SK-N-SH (cell line): ENCODE data around the gene TRIP4. TPM values are rescaled to one million over a fixed set of nuclear protein-coding genes. Genes with fewer than 3 reads are reported as not detected.
"Not testable (repeated sequence)": the region's sequence is repeated elsewhere in the genome, so short reads cannot be mapped to it uniquely, and the experiment has no call there.

Experiments used
- CTCF ChIA-PET: fragments of 300-600, 350-600 bp; formaldehyde crosslinking; extraction: SDS; loops from one replicate; lab custom pipeline; 2021; lab: Yijun Ruan, JAX
- POLR2A ChIA-PET: fragments of 350-600 bp; sonication (Branson Sonifier 250); formaldehyde crosslinking; extraction: SDS; loops from one replicate; lab custom pipeline; 2020; ENCODE audit warnings: antibody characterized with exemption, inconsistent platforms; lab: Yijun Ruan, JAX
- DNase-seq: peaks from one replicate; pipeline ENCODE4 v3.0.0; 2012
- H2AFZ ChIP-seq: fragments of 200-600 bp; sonication (generic); 2 replicates; pipeline ENCODE4 v1.8.1; 2016; ENCODE audit warnings: antibody characterized with exemption, mild to moderate bottlenecking, low read depth
- H3F3A ChIP-seq: fragments of 200-600 bp; sonication (generic); replicated peaks from 2 replicates; pipeline ENCODE3; 2016; ENCODE audit warnings: antibody characterized with exemption, mild to moderate bottlenecking; ENCODE audit not compliant: insufficient read depth
- H3K27ac ChIP-seq, 2 experiments: fragments of 200-500 bp in 1 of 2; fragments of 200-600 bp in 1 of 2; sonication (Bioruptor generic) in 1 of 2; sonication (generic), shearing (Covaris generic) in 1 of 2; 2 replicates each; pipeline versions ENCODE4 v1.5.1 to v1.6.1; 2014 to 2016; ENCODE audit warnings: low read depth in 2 of 2, inconsistent platforms in 1 of 2, low read length in 1 of 2, mild to moderate bottlenecking in 1 of 2, mixed read lengths in 1 of 2
- H3K27me3 ChIP-seq: fragments of 200-600 bp; sonication (generic), shearing (Covaris generic); 2 replicates; pipeline ENCODE4 v1.6.1; 2016; ENCODE audit warnings: mixed run types; ENCODE audit not compliant: insufficient read depth
- H3K36me3 ChIP-seq, 2 experiments: fragments of 200-500 bp in 1 of 2; fragments of 200-600 bp in 1 of 2; sonication (Bioruptor generic) in 1 of 2; sonication (generic) in 1 of 2; replicated peaks in 1 of 2; 2 replicates each; pipeline versions ENCODE3 to v1.5.1; 2014 to 2016; ENCODE audit warnings: low read length in 1 of 2, mild to moderate bottlenecking in 1 of 2; ENCODE audit not compliant: insufficient read depth in 2 of 2, control insufficient read depth in 1 of 2
- H3K4me1 ChIP-seq, 2 experiments: fragments of 200-500 bp in 1 of 2; fragments of 200-600 bp in 1 of 2; sonication (Bioruptor generic) in 1 of 2; sonication (generic), shearing (Covaris generic) in 1 of 2; 2 replicates each; pipeline versions ENCODE4 v1.5.1 to v1.6.1; 2014 to 2016; ENCODE audit warnings: low read depth in 1 of 2, low read length in 1 of 2, mixed run types in 1 of 2; ENCODE audit not compliant: insufficient read depth in 2 of 2, control insufficient read depth in 1 of 2
- H3K4me2 ChIP-seq: fragments of 200-600 bp; sonication (generic), shearing (Covaris generic); 2 replicates; pipeline ENCODE4 v1.6.1; 2017; ENCODE audit warnings: mixed run types
- H3K4me3 ChIP-seq, 2 experiments: fragments of 200-500 bp in 1 of 2; fragments of 200-600 bp in 1 of 2; sonication (Bioruptor generic) in 1 of 2; sonication (generic), shearing (Covaris generic) in 1 of 2; 2 replicates each; pipeline versions ENCODE4 v1.5.1 to v1.8.1; 2014 to 2016; ENCODE audit warnings: low read depth in 2 of 2, inconsistent platforms in 1 of 2, low read length in 1 of 2, mild to moderate bottlenecking in 1 of 2, mixed read lengths in 1 of 2, moderate library complexity in 1 of 2
- H3K79me2 ChIP-seq: fragments of 200-600 bp; sonication (generic); 2 replicates; pipeline ENCODE4 v1.8.1; 2017; ENCODE audit warnings: mild to moderate bottlenecking; ENCODE audit not compliant: insufficient read depth
- H3K9ac ChIP-seq: fragments of 200-600 bp; sonication (generic); 2 replicates; pipeline ENCODE4 v1.6.1; 2017; ENCODE audit warnings: mixed run types
- H3K9me2 ChIP-seq: fragments of 200-600 bp; sonication (generic); 2 replicates; pipeline ENCODE4 v1.6.1; 2017; ENCODE audit warnings: mixed run types
- H3K9me3 ChIP-seq: fragments of 200-600 bp; sonication (generic); 2 replicates; pipeline ENCODE4 v1.6.1; 2017; ENCODE audit warnings: mixed run types, mild to moderate bottlenecking, moderate library complexity
- H4K20me1 ChIP-seq: fragments of 200-600 bp; sonication (generic); 2 replicates; pipeline ENCODE4 v1.6.1; 2017; ENCODE audit warnings: mild to moderate bottlenecking, mixed run types; ENCODE audit not compliant: insufficient read depth
- CTCF ChIP-seq: fragments of 200-600 bp; sonication (generic); IDR thresholded peaks from 2 replicates; pipeline ENCODE4 v1.6.1; 2017; ENCODE audit warnings: antibody characterized with exemption, mild to moderate bottlenecking, moderate library complexity
- EP300 ChIP-seq, 2 experiments: IDR thresholded peaks; 2 replicates each; pipeline versions ENCODE4 v1.4.0 to v1.6.1; 2012; ENCODE audit warnings: borderline replicate concordance in 1 of 2, low read depth in 1 of 2, low read length in 1 of 2
- EZH2phosphoT487 ChIP-seq: fragments of 200-600 bp; sonication (generic); IDR thresholded peaks from 2 replicates; pipeline ENCODE4 v1.6.1; 2017; ENCODE audit warnings: low read depth, mixed run types, mild to moderate bottlenecking, antibody characterized with exemption, moderate library complexity, borderline replicate concordance
- MEF2A ChIP-seq: IDR thresholded peaks from 2 replicates; pipeline ENCODE4 v1.4.0; 2012; ENCODE audit warnings: low read depth, borderline replicate concordance
- PBX3 ChIP-seq: IDR thresholded peaks from 2 replicates; pipeline ENCODE4; 2012
- POLR2AphosphoS5 ChIP-seq: IDR thresholded peaks from 2 replicates; pipeline ENCODE4 v1.6.1; 2012; ENCODE audit warnings: low read depth, low read length
- SMC3 ChIP-seq: IDR thresholded peaks from 2 replicates; pipeline ENCODE4 v1.6.1; 2012; ENCODE audit warnings: low read depth, low read length, improper control_type of control experiment
- TEAD4 ChIP-seq: IDR thresholded peaks from 2 replicates; pipeline ENCODE4 v1.4.0; 2012; ENCODE audit warnings: mild to moderate bottlenecking, borderline replicate concordance; ENCODE audit not compliant: insufficient read depth
- WGBS: methylation state at CpG from one replicate; pipeline ENCODE4 v1.1.6; 2017; ENCODE audit warnings: low lambda C conversion rate; 5-methylcytosine and 5-hydroxymethylcytosine counted together
- polyA plus RNA-seq, 3 experiments: library from polyadenylated mRNA; depleted of rRNA; stranded (reverse); fragments of >200 nt; gene quantifications; 2 replicates each; pipeline ENCODE4 v1.2.3, GENCODE V29; 2012
- TF ChIP-seq, protein P1 (sequence below): IDR thresholded peaks from 2 replicates; pipeline ENCODE4 v1.4.0; 2012; ENCODE audit warnings: low read depth, borderline replicate concordance
- TF ChIP-seq, protein P2 (sequence below): fragments of 150-350 bp; IDR thresholded peaks from 2 replicates; pipeline ENCODE4 v1.6.1; 2017; ENCODE audit warnings: antibody characterized with exemption, low read length, low read depth, borderline replicate concordance

Gene TRIP4
- polyA plus RNA-seq, 1 of the 3 experiments (the other 2 are of a cell fraction): 14.5 TPM

GRCh38 chr15:64344651-64345294, 42.9 kb upstream of the TRIP4 start (continued):
- TF ChIP-seq POLR2AphosphoS5: peak; percentile 37; the same call in 1 of the 2 replicates
- no peak for TF ChIP-seq CTCF
- peak in 1 of 2 experiments; percentile 14; a peak in 1 of 4 replicates for TF ChIP-seq EP300 (IDR thresholded peaks at IDR 0.05; ENCODE audit: borderline replicate concordance in 1 of 2, low read depth in 1 of 2, low read length in 1 of 2)
- TF ChIP-seq SMC3: no peak
- TF ChIP-seq, protein P1, sequence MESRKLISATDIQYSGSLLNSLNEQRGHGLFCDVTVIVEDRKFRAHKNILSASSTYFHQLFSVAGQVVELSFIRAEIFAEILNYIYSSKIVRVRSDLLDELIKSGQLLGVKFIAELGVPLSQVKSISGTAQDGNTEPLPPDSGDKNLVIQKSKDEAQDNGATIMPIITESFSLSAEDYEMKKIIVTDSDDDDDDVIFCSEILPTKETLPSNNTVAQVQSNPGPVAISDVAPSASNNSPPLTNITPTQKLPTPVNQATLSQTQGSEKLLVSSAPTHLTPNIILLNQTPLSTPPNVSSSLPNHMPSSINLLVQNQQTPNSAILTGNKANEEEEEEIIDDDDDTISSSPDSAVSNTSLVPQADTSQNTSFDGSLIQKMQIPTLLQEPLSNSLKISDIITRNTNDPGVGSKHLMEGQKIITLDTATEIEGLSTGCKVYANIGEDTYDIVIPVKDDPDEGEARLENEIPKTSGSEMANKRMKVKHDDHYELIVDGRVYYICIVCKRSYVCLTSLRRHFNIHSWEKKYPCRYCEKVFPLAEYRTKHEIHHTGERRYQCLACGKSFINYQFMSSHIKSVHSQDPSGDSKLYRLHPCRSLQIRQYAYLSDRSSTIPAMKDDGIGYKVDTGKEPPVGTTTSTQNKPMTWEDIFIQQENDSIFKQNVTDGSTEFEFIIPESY: no peak
- TF ChIP-seq TEAD4: peak; percentile 41; the same call in 1 of the 2 replicates
- TF ChIP-seq MEF2A: no peak
- TF ChIP-seq, protein P2, sequence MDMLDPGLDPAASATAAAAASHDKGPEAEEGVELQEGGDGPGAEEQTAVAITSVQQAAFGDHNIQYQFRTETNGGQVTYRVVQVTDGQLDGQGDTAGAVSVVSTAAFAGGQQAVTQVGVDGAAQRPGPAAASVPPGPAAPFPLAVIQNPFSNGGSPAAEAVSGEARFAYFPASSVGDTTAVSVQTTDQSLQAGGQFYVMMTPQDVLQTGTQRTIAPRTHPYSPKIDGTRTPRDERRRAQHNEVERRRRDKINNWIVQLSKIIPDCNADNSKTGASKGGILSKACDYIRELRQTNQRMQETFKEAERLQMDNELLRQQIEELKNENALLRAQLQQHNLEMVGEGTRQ: no peak
- peak; percentile 62 for TF ChIP-seq PBX3
- TF ChIP-seq EZH2phosphoT487: no peak

- H3K27me3 ChIP-seq, H3K9me3 ChIP-seq, H2AFZ ChIP-seq, H3K4me3 ChIP-seq, CTCF ChIA-PET, DNase-seq, H3K9me2 ChIP-seq, H3K27ac ChIP-seq, H3K4me2 ChIP-seq, POLR2A ChIA-PET, H3K9ac ChIP-seq: not testable (repeated sequence)
- peaks cover 4 to 48% of the 10 kb centered on the region in 2 experiments for H3K4me1 ChIP-seq
- peaks cover 4 to 35% of the 10 kb centered on the region in 2 experiments for H3K36me3 ChIP-seq
- peaks cover 47% of the 10 kb centered on the region for H3F3A ChIP-seq
- H4K20me1 ChIP-seq: peaks cover 61% of the 10 kb centered on the region
- peaks cover 98% of the 10 kb centered on the region for H3K79me2 ChIP-seq
- WGBS: 97% methylated on average over 6 of the region's 6 CpGs
Observed at GRCh38 chr15:64346242-64346641, 41.4 kb upstream of the TRIP4 start.
